Chondrocyte (in vitro differentiated cells): ENCODE data around the gene KANK2. TPM values are rescaled to one million over a fixed set of nuclear protein-coding genes. Genes with fewer than 3 reads are reported as not detected.

ENCODE experiments used
- DNase-seq: peaks from one replicate; pipeline ENCODE4 v3.0.0; 2021; ENCODE audit warnings: mixed read lengths, low spot score
- H3K27ac Mint-ChIP-seq: one replicate; pipeline ENCODE4 v1.8.0; 2021; ENCODE audit warnings: mild to moderate bottlenecking, moderate library complexity, mixed read lengths; ENCODE audit not compliant: unreplicated experiment
- H3K27me3 Mint-ChIP-seq: 2 replicates; pipeline ENCODE4 v1.8.0; 2021; ENCODE audit warnings: low read depth, mixed read lengths
- H3K36me3 Mint-ChIP-seq: 2 replicates; pipeline ENCODE4 v1.8.0; 2021; ENCODE audit warnings: low read depth, mixed read lengths
- H3K4me1 Mint-ChIP-seq: 2 replicates; pipeline ENCODE4 v1.8.0; 2021; ENCODE audit warnings: low read depth, mild to moderate bottlenecking, mixed read lengths
- H3K4me3 Mint-ChIP-seq: one replicate; pipeline ENCODE4 v1.8.0; 2021; ENCODE audit warnings: mild to moderate bottlenecking, moderate library complexity, mixed read lengths; ENCODE audit not compliant: unreplicated experiment
- H3K9me3 Mint-ChIP-seq: 2 replicates; pipeline ENCODE4 v1.8.0; 2021; ENCODE audit warnings: low read depth, mixed read lengths
- total RNA-seq: library from RNA; stranded (reverse); gene quantifications from 3 replicates; pipeline ENCODE4 v1.2.1, GENCODE V29; 2021
- TF ChIP-seq, protein P1 (sequence below): fragments of 200-600 bp; sonication (generic); IDR thresholded peaks from 2 replicates; pipeline ENCODE4 v1.5.0; 2021; ENCODE audit warnings: antibody characterized with exemption, mild to moderate bottlenecking, moderate library complexity

The KANK2 gene
- total RNA-seq, 1 donor from 2014 or later, result 243 TPM

- peaks cover 5% of the 10 kb centered on the region for H3K4me1 Mint-ChIP-seq
- H3K27me3 Mint-ChIP-seq, result no peaks in the 10 kb centered on the region
- peak overlapping the region; percentile 45 for H3K27ac Mint-ChIP-seq
- no peak for DNase-seq
- H3K4me3 Mint-ChIP-seq, result no peak overlapping the region
- peaks cover 21% of the 10 kb centered on the region for H3K36me3 Mint-ChIP-seq
- no peaks in the 10 kb centered on the region for H3K9me3 Mint-ChIP-seq
- TF ChIP-seq, protein P1, sequence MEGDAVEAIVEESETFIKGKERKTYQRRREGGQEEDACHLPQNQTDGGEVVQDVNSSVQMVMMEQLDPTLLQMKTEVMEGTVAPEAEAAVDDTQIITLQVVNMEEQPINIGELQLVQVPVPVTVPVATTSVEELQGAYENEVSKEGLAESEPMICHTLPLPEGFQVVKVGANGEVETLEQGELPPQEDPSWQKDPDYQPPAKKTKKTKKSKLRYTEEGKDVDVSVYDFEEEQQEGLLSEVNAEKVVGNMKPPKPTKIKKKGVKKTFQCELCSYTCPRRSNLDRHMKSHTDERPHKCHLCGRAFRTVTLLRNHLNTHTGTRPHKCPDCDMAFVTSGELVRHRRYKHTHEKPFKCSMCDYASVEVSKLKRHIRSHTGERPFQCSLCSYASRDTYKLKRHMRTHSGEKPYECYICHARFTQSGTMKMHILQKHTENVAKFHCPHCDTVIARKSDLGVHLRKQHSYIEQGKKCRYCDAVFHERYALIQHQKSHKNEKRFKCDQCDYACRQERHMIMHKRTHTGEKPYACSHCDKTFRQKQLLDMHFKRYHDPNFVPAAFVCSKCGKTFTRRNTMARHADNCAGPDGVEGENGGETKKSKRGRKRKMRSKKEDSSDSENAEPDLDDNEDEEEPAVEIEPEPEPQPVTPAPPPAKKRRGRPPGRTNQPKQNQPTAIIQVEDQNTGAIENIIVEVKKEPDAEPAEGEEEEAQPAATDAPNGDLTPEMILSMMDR, result no peak
Measured at GRCh38 chr19:11210656-11210928, 13.2 kb upstream of the KANK2 start.

GRCh38 chr19:11209839-11210655 is 12.7 kb upstream of the KANK2 start:
- Mint-ChIP-seq H3K4me1 (peaks cover 9% of the 10 kb centered on the region), H3K27ac (no peak overlapping the region), H3K36me3 (peaks cover 17% of the 10 kb centered on the region), H3K9me3 (no peaks in the 10 kb centered on the region), H3K27me3 (no peaks in the 10 kb centered on the region), H3K4me3 (no peak overlapping the region)
- TF ChIP-seq, protein P1, result no peak
- DNase-seq, result no peak

GRCh38 chr19:11208561-11209471 is 11.5 kb upstream of the KANK2 start:
- Mint-ChIP-seq H3K9me3 (no peaks in the 10 kb centered on the region), H3K4me3 (no peak overlapping the region), H3K36me3 (peaks cover 14% of the 10 kb centered on the region), H3K27me3 (no peaks in the 10 kb centered on the region), H3K27ac (peak overlapping the region; percentile 17), H3K4me1 (peaks cover 22% of the 10 kb centered on the region)
- no peak for DNase-seq
- TF ChIP-seq, protein P1, result no peak

- Mint-ChIP-seq H3K36me3 (peaks cover 8% of the 10 kb centered on the region), H3K9me3 (no peaks in the 10 kb centered on the region), H3K27me3 (no peaks in the 10 kb centered on the region), H3K27ac (no peak overlapping the region), H3K4me3 (no peak overlapping the region), H3K4me1 (peaks cover 35% of the 10 kb centered on the region)
- TF ChIP-seq, protein P1, result no peak
- DNase-seq, result no peak
Measured at GRCh38 chr19:11205939-11206570, 8.7 kb upstream of the KANK2 start.

- Mint-ChIP-seq H3K36me3 (peaks cover 2% of the 10 kb centered on the region), H3K27me3 (no peaks in the 10 kb centered on the region), H3K4me1 (peaks cover 35% of the 10 kb centered on the region), H3K27ac (peak overlapping the region; percentile 84), H3K9me3 (no peaks in the 10 kb centered on the region), H3K4me3 (no peak overlapping the region)
- TF ChIP-seq, protein P1, result no peak
- no peak for DNase-seq
Measured at GRCh38 chr19:11204943-11205349, 7.6 kb upstream of the KANK2 start.
